Measurements from ENCODE around the gene TSC2. TPM values are rescaled to one million over a fixed set of nuclear protein-coding genes. Genes with fewer than 3 reads are reported as not detected.

TSC2 gene
- polyA plus RNA-seq, 1 donor from 2014 or later = 69.2 TPM

GRCh38 chr16:2038382-2039231 is 9.2 kb upstream of the TSC2 start:
- Histone ChIP-seq H2AFZ (ENCODE audit: low read depth, low read length) (no peak overlapping the region), H3K79me2 (replicated peaks; ENCODE audit: insufficient read depth, low read length) (no peaks in the 10 kb centered on the region), H3K4me3 (ENCODE audit: low read length) (no peak overlapping the region), H3K9ac (ENCODE audit: low read length) (no peak overlapping the region), H3F3A (ENCODE audit: insufficient read depth, low read length, poor library complexity, severe bottlenecking) (no peaks in the 10 kb centered on the region), H3K36me3 (ENCODE audit: insufficient read depth, low read length) (no peaks in the 10 kb centered on the region), H3K27me3 (ENCODE audit: insufficient read depth, low read depth, low read length) (no peaks in the 10 kb centered on the region), H3K4me2 (ENCODE audit: low read length) (no peak overlapping the region), H3K27ac (ENCODE audit: low read length) (no peak overlapping the region), H4K20me1 (ENCODE audit: insufficient read depth) (no peaks in the 10 kb centered on the region), H3K9me3 (ENCODE audit: low read length) (no peaks in the 10 kb centered on the region), H3K9me2 (ENCODE audit: insufficient read depth, low read length) (no peaks in the 10 kb centered on the region)
- no peak for TF ChIP-seq EP300 (conservative IDR thresholded peaks at IDR 0.05; ENCODE audit: poor library complexity, severe bottlenecking)
- no peak for TF ChIP-seq MXI1 (conservative IDR thresholded peaks at IDR 0.05; ENCODE audit: poor library complexity, severe bottlenecking)
- no peak for TF ChIP-seq CTCF (IDR thresholded peaks at IDR 0.05; ENCODE audit: poor library complexity, severe bottlenecking)
- TF ChIP-seq EZH2 (IDR thresholded peaks at IDR 0.05; ENCODE audit: borderline replicate concordance, insufficient read depth, low read length, poor library complexity, severe bottlenecking) = no peak
- no peak for TF ChIP-seq RAD21 (conservative IDR thresholded peaks at IDR 0.05)
- TF ChIP-seq POLR2AphosphoS5 (IDR thresholded peaks at IDR 0.05) = no peak
- TF ChIP-seq SMC3 (conservative IDR thresholded peaks at IDR 0.05; ENCODE audit: poor library complexity) = no peak
- no peak for TF ChIP-seq TAF1 (IDR thresholded peaks at IDR 0.05; ENCODE audit: low read depth)

GRCh38 chr16:2039274-2040031 is 8.3 kb upstream of the TSC2 start:
- Histone ChIP-seq H3K36me3 (ENCODE audit: insufficient read depth, low read length) (no peaks in the 10 kb centered on the region), H4K20me1 (ENCODE audit: insufficient read depth) (no peaks in the 10 kb centered on the region), H3K27ac (ENCODE audit: low read length) (no peak overlapping the region), H3K9ac (ENCODE audit: low read length) (no peak overlapping the region), H3F3A (ENCODE audit: insufficient read depth, low read length, poor library complexity, severe bottlenecking) (no peaks in the 10 kb centered on the region), H2AFZ (ENCODE audit: low read depth, low read length) (no peak overlapping the region), H3K27me3 (ENCODE audit: insufficient read depth, low read depth, low read length) (no peaks in the 10 kb centered on the region), H3K4me3 (ENCODE audit: low read length) (no peak overlapping the region), H3K79me2 (replicated peaks; ENCODE audit: insufficient read depth, low read length) (no peaks in the 10 kb centered on the region), H3K4me2 (ENCODE audit: low read length) (no peak overlapping the region), H3K9me3 (ENCODE audit: low read length) (no peaks in the 10 kb centered on the region), H3K9me2 (ENCODE audit: insufficient read depth, low read length) (no peaks in the 10 kb centered on the region)
- TF ChIP-seq CTCF (IDR thresholded peaks at IDR 0.05; ENCODE audit: poor library complexity, severe bottlenecking) (no peak), MXI1 (conservative IDR thresholded peaks at IDR 0.05; ENCODE audit: poor library complexity, severe bottlenecking) (no peak), REST (IDR thresholded peaks at IDR 0.05; ENCODE audit: borderline replicate concordance) (no peak), POLR2AphosphoS5 (IDR thresholded peaks at IDR 0.05) (no peak), EZH2 (IDR thresholded peaks at IDR 0.05; ENCODE audit: borderline replicate concordance, insufficient read depth, low read length, poor library complexity, severe bottlenecking) (no peak), RAD21 (conservative IDR thresholded peaks at IDR 0.05) (no peak)
